Measurements from ENCODE around the gene DKK2.

DNA sequence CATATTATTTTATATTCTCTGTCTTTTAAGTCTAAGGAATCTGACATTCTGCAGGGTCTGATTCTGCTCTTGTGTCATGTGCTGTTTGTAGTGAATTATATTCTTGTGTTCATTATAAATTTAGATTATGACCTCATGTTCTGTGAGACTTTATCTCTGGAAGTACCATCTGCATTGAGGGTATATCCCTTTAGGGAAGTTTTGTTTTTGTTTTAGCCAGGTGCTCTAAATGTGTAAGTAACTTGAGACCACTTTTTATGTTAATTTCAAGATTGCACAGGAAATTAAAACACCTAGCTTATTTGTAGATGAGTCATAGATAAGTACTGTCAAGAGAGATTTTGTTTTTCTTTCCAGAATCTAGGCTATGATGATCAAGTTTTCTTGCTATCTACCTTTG is 35.0 kb upstream of the DKK2 start:
- TF ChIP-seq, protein P1, sequence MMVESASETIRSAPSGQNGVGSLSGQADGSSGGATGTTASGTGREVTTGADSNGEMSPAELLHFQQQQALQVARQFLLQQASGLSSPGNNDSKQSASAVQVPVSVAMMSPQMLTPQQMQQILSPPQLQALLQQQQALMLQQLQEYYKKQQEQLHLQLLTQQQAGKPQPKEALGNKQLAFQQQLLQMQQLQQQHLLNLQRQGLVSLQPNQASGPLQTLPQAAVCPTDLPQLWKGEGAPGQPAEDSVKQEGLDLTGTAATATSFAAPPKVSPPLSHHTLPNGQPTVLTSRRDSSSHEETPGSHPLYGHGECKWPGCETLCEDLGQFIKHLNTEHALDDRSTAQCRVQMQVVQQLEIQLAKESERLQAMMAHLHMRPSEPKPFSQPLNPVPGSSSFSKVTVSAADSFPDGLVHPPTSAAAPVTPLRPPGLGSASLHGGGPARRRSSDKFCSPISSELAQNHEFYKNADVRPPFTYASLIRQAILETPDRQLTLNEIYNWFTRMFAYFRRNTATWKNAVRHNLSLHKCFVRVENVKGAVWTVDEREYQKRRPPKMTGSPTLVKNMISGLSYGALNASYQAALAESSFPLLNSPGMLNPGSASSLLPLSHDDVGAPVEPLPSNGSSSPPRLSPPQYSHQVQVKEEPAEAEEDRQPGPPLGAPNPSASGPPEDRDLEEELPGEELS (CRISPR knock-in tag; IDR thresholded peaks at IDR 0.05), result no peak
- TF ChIP-seq, protein P2, sequence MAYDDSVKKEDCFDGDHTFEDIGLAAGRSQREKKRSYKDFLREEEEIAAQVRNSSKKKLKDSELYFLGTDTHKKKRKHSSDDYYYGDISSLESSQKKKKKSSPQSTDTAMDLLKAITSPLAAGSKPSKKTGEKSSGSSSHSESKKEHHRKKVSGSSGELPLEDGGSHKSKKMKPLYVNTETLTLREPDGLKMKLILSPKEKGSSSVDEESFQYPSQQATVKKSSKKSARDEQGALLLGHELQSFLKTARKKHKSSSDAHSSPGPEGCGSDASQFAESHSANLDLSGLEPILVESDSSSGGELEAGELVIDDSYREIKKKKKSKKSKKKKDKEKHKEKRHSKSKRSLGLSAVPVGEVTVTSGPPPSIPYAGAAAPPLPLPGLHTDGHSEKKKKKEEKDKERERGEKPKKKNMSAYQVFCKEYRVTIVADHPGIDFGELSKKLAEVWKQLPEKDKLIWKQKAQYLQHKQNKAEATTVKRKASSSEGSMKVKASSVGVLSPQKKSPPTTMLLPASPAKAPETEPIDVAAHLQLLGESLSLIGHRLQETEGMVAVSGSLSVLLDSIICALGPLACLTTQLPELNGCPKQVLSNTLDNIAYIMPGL (CRISPR knock-in tag; IDR thresholded peaks at IDR 0.05), result no peak
- TF ChIP-seq, protein P3, sequence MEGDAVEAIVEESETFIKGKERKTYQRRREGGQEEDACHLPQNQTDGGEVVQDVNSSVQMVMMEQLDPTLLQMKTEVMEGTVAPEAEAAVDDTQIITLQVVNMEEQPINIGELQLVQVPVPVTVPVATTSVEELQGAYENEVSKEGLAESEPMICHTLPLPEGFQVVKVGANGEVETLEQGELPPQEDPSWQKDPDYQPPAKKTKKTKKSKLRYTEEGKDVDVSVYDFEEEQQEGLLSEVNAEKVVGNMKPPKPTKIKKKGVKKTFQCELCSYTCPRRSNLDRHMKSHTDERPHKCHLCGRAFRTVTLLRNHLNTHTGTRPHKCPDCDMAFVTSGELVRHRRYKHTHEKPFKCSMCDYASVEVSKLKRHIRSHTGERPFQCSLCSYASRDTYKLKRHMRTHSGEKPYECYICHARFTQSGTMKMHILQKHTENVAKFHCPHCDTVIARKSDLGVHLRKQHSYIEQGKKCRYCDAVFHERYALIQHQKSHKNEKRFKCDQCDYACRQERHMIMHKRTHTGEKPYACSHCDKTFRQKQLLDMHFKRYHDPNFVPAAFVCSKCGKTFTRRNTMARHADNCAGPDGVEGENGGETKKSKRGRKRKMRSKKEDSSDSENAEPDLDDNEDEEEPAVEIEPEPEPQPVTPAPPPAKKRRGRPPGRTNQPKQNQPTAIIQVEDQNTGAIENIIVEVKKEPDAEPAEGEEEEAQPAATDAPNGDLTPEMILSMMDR (IDR thresholded peaks at IDR 0.05), result no peak
- TF ChIP-seq CREB1 (CRISPR knock-in tag; IDR thresholded peaks at IDR 0.05) (no peak), MYBL2 (CRISPR knock-in tag; IDR thresholded peaks at IDR 0.05) (no peak), ZNF219 (CRISPR knock-in tag; IDR thresholded peaks at IDR 0.05; ENCODE audit: borderline replicate concordance) (no peak), FOXJ3 (CRISPR knock-in tag; IDR thresholded peaks at IDR 0.05; ENCODE audit: borderline replicate concordance) (no peak), ZNF263 (CRISPR knock-in tag; IDR thresholded peaks at IDR 0.05; ENCODE audit: low read depth) (no peak), ZNF423 (CRISPR knock-in tag; IDR thresholded peaks at IDR 0.05) (no peak), ZNF138 (CRISPR knock-in tag; conservative IDR thresholded peaks at IDR 0.05) (no peak)
- TF ChIP-seq, protein P4, sequence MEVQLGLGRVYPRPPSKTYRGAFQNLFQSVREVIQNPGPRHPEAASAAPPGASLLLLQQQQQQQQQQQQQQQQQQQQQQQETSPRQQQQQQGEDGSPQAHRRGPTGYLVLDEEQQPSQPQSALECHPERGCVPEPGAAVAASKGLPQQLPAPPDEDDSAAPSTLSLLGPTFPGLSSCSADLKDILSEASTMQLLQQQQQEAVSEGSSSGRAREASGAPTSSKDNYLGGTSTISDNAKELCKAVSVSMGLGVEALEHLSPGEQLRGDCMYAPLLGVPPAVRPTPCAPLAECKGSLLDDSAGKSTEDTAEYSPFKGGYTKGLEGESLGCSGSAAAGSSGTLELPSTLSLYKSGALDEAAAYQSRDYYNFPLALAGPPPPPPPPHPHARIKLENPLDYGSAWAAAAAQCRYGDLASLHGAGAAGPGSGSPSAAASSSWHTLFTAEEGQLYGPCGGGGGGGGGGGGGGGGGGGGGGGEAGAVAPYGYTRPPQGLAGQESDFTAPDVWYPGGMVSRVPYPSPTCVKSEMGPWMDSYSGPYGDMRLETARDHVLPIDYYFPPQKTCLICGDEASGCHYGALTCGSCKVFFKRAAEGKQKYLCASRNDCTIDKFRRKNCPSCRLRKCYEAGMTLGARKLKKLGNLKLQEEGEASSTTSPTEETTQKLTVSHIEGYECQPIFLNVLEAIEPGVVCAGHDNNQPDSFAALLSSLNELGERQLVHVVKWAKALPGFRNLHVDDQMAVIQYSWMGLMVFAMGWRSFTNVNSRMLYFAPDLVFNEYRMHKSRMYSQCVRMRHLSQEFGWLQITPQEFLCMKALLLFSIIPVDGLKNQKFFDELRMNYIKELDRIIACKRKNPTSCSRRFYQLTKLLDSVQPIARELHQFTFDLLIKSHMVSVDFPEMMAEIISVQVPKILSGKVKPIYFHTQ (CRISPR knock-in tag; IDR thresholded peaks at IDR 0.05), result no peak
- TF ChIP-seq, protein P5, sequence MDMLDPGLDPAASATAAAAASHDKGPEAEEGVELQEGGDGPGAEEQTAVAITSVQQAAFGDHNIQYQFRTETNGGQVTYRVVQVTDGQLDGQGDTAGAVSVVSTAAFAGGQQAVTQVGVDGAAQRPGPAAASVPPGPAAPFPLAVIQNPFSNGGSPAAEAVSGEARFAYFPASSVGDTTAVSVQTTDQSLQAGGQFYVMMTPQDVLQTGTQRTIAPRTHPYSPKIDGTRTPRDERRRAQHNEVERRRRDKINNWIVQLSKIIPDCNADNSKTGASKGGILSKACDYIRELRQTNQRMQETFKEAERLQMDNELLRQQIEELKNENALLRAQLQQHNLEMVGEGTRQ (CRISPR knock-in tag; IDR thresholded peaks at IDR 0.05), result no peak
- TF ChIP-seq, protein P6, sequence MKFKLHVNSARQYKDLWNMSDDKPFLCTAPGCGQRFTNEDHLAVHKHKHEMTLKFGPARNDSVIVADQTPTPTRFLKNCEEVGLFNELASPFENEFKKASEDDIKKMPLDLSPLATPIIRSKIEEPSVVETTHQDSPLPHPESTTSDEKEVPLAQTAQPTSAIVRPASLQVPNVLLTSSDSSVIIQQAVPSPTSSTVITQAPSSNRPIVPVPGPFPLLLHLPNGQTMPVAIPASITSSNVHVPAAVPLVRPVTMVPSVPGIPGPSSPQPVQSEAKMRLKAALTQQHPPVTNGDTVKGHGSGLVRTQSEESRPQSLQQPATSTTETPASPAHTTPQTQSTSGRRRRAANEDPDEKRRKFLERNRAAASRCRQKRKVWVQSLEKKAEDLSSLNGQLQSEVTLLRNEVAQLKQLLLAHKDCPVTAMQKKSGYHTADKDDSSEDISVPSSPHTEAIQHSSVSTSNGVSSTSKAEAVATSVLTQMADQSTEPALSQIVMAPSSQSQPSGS (CRISPR knock-in tag; IDR thresholded peaks at IDR 0.05; ENCODE audit: borderline replicate concordance, low read depth), result no peak
- TF ChIP-seq, protein P7, sequence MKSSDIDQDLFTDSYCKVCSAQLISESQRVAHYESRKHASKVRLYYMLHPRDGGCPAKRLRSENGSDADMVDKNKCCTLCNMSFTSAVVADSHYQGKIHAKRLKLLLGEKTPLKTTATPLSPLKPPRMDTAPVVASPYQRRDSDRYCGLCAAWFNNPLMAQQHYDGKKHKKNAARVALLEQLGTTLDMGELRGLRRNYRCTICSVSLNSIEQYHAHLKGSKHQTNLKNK (CRISPR knock-in tag; IDR thresholded peaks at IDR 0.05), result no peak

Measured in WTC11 (cell line).